ENCODE data around the gene MRPL44. TPM values are rescaled to one million over a fixed set of nuclear protein-coding genes. Genes with fewer than 3 reads are reported as not detected.

The MRPL44 gene
- total RNA-seq, result 42.2 and 49.9 TPM in 2 replicates

- peak within 1 kb of the TSS; percentile 80 for H3K4me3 ChIP-seq (ENCODE audit: low read depth, low read length)
- no peak for TF ChIP-seq CTCF (conservative IDR thresholded peaks at IDR 0.05; ENCODE audit: low read depth, low read length)
- no peak for DNase-seq (ENCODE audit: low read depth)
Measured at GRCh38 chr2:223957092-223957851, at the start of gene MRPL44. Gene MRPL44, plus strand, starts transcription at chr2:223957463. Its CDS starts 10 bp downstream, at chr2:223957473.

GRCh38 chr2:223908304-223908998 is 48.8 kb upstream of the MRPL44 start:
- TF ChIP-seq CTCF (conservative IDR thresholded peaks at IDR 0.05; ENCODE audit: low read depth, low read length), result no peak
- no peak overlapping the region for H3K4me3 ChIP-seq (ENCODE audit: low read depth, low read length)
- DNase-seq (ENCODE audit: low read depth), result no peak

- no peak overlapping the region for H3K4me3 ChIP-seq (ENCODE audit: low read depth, low read length)
- TF ChIP-seq CTCF (conservative IDR thresholded peaks at IDR 0.05; ENCODE audit: low read depth, low read length), result no peak
- DNase-seq (ENCODE audit: low read depth), result no peak
Measured at GRCh38 chr2:223909001-223909741, 48.1 kb upstream of the MRPL44 start.

- no peak overlapping the region for H3K4me3 ChIP-seq (ENCODE audit: low read depth, low read length)
- no peak for DNase-seq (ENCODE audit: low read depth)
- no peak for TF ChIP-seq CTCF (conservative IDR thresholded peaks at IDR 0.05; ENCODE audit: low read depth, low read length)
Measured at GRCh38 chr2:223914324-223914723, 42.9 kb upstream of the MRPL44 start.

- no peak for TF ChIP-seq CTCF (conservative IDR thresholded peaks at IDR 0.05; ENCODE audit: low read depth, low read length)
- no peak overlapping the region for H3K4me3 ChIP-seq (ENCODE audit: low read depth, low read length)
- no peak for DNase-seq (ENCODE audit: low read depth)
Measured at GRCh38 chr2:223915071-223915470, 42.2 kb upstream of the MRPL44 start.

- no peak for TF ChIP-seq CTCF (conservative IDR thresholded peaks at IDR 0.05; ENCODE audit: low read depth, low read length)
- H3K4me3 ChIP-seq (ENCODE audit: low read depth, low read length), result no peak overlapping the region
- DNase-seq (ENCODE audit: low read depth), result no peak
Measured at GRCh38 chr2:223916181-223916920, 40.9 kb upstream of the MRPL44 start.

Measured in epithelial cell of proximal tubule (primary cell).